Measurements from ENCODE around the gene EIF1.
"Not testable (repeated sequence)": the region's sequence is repeated elsewhere in the genome, so short reads cannot be mapped to it uniquely, and the experiment has no call there.

EIF1 gene

DNA sequence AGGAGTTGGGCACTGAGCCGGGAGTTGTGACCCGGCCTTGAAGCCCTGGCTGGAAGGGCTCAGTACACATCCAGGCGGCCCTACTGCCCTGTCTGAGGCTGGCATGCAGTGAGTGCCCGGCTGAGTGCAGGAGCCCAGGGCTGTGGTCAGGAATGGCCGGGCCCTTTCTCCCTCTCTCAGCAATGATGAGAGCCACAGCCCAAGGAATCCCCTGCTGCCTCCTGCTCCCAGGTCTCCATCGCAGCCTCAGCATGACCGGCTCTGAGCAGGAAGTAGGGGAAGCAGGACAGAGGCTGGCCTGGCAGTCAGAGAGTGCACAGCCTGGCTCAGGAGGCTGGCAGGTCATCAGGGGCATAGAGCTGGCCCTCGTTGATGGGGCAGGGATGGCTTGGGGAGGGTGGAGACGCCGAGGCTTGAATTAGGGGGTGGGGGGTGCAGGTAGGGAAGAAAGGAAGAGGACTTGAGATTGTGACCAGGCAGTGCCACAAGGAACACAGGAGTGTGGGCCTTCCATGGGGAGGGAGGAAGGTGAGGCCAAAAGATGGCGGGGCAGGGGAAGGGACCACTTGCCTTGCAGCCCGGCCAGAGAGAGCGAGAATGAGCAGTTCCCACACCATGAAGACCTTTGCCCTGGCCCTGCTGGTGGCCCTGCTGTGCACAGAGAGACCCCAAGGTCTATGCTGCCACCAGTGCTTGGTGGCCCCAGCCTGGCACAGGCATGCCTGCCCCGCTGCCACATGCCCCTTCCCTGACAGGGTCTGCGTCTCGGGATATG, 32.2 kb upstream of the EIF1 start:
- no peak for DNase-seq

DNA sequence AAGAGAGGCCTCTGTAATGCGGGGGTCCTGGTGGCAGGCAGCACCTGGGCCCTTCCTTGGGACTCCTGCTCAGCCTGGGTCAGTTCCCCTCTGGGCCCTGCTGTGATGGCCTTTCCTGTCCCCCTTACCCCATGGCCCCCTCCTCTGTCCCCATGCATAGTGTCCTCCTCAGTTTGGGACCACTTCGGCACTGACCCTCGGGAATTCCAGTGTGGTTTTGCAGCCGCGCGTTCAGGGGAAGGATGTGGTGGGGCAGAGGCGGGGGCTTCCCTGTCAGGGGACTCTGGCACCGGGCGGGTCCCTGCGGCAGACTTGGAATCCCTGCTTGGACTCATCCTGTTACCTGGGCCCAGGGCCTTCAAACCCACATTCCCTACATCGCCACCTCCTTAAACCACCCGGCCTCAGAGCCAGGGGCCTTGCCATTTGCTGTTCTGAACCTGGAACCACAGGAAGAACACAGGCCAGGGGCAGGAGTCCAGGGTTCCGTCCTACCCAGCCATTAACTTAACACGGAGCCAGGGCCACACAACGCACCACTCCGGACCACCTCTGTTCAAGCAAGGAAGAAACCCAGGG, 31.4 kb upstream of the EIF1 start:
- DNase-seq, result no peak

DNA sequence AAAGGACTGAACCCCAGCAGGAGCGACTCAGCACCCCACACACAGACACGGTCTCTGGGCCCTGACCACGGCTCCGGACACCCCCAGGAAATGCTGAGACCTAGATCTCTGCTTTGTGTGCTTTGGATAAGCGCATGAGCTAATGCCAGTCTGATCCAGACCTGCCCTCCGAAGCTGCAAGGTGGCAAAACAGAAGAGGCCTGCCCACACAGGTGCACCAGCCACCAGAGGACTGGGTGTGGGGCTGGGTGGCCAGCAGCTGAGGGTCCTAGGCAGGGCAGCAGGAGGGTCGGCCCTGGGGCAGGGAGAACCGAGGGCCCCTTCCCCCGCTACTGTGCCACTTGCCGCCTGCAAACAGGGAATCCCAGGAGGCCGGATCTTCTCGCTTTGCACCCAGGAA, 30.7 kb upstream of the EIF1 start:
- DNase-seq, result no peak

DNA sequence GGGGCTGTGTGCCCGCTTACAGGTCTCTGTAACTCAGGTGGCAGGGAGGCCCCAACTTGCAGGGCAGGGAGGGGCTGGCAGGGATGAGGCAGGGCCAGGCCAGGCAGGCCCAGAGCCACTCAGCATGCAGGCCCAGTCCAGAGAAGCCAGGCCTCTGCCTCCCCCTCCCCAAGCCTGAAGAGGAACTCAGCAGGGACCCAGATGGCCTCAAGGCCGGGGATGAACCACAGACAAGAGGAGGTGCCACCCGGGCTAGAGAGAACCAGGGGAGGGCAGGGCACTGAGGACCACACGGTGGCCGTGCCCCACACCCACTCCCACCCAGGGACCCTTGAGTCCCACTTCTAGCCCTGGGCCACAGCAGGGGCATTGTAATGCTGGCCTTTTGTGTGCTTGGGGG, 29.8 kb upstream of the EIF1 start:
- no peak for DNase-seq

DNA sequence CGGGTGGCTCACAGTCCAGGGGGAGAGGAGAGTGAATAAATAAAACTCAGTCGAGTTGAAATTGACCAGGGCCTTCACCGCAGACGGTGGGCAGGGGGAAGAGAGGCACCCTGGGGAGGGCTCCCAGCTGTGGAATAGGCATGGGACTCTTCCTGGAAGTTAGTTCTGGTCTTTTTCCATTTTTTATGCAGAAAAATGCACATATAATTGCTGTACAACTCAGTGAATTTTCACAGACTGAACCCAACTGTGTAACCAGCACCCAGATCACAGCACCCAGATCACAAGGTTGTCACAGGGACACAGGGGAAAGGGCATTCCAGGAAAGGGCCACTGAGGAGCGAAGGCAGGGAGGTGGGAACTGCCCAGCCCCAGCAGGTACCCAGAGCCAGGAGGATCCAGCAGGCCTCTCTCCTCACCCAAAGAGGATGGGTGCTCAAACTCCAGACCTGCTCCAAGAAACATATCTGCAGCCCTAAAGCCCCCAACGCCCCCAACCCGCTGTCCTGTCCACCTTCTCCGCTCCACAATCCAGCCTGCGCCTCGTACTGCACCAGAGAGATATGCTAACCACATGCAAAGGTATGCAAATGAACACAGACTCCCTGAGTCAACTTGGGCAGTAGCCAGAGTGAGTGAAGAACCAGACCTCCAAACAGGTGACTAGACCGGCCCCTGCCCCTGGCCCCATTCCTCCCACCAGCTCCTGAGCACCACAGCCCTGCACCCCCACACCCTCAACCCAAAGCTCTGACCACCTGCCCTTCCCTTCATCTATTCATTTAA, 29.1 kb upstream of the EIF1 start:
- no peak for DNase-seq

GRCh38 chr17:41660221-41660711, 28.4 kb upstream of the EIF1 start:
- DNase-seq, result no peak

GRCh38 chr17:41663451-41664171, 25.1 kb upstream of the EIF1 start:
- DNase-seq, result no peak

- DNase-seq, result no peak
Measured at GRCh38 chr17:41664172-41664457, 24.6 kb upstream of the EIF1 start.

GRCh38 chr17:41664587-41665565, 23.8 kb upstream of the EIF1 start:
- no peak for DNase-seq

DNA sequence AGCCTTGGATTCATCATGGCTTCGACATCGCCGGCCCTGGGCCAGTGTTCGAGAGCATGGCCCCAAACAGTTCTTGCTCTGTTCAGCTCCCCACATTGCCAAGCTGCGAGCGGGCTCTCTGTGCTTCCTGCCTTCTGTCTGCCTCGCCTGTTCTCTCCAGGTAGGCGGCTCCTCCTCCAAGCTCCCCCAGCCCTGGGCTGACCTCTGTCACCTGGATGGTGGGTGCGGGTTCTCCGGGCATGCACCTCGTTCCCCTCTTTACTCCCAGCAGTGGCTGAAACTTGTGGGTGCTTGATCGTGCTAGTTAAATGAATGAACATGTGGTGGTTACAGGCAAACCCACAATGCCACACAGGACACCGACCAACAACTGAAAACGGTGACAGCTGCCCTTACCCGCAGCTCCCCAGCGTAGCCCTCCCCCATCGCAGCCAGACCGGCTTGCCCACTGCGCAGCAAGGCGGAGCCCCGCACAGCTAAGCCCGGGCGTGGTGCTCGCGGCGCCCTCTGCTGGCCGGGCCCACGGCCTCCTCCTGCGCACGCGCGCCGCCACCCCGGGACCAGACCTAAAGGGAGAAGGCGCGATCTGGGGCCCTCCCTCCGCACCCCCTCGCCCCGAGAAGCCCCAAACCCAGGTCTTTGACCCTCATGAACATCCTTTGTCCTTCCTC, 23.0 kb upstream of the EIF1 start:
- peak; percentile 83 for DNase-seq

DNA sequence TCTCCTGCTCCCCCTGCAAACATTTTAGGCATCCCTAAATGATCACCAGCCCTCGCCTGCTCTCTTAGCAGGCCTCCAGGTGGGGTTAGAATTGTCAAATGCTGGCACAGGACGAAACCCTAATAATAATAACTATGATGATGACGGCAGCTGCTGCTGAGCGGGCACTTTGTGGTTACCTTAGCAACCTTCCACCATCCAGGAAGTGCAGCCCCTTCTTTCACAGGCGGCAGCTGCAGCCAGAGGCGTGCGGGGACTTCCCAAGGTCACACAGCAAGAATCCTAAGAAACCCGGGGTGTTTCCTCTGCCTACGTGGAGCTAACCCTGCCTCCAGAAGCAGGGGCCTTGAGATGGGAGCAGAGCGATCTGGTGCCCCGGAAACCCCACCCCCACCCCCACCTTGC, 22.4 kb upstream of the EIF1 start:
- DNase-seq, result peak; percentile 60

GRCh38 chr17:41666708-41667279, 21.9 kb upstream of the EIF1 start:
- DNase-seq, result peak; percentile 50

DNA sequence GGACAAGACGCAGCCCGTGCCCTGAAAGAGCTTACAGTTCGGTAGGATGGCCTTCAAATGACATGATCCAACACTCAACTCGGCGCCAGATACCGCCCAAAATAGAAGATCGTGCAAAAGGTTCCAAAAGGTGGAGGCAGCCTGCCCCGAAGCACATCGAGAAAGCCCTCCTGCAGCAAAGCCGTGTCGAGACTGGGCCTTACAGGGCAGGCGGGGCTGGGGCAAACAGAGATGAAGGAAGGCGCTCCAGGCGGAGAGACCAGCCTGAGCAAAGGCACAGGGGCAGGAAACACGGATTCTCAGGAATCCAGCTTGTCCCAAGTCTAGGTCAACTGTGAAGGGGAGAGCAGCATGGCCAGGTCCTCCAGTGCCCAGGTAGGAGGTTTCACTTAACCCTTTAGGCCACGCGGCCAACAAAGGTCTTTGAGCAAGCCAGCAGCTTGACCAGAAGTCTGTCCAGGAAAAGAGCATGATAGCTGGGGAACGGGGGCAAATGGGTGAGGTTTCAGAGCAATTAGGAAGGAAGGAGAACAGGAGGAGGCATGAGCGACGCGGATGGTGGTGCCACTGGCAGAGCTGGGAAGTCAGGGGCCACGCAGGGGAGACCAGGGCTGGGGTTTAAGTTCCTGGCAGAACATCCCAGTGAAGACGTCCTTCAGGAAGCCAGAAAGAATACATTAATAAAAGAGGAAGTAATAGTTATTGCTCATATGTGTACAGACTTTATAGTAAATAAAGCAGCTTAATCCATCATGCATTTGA, 21.2 kb upstream of the EIF1 start:
- DNase-seq, result no peak

DNA sequence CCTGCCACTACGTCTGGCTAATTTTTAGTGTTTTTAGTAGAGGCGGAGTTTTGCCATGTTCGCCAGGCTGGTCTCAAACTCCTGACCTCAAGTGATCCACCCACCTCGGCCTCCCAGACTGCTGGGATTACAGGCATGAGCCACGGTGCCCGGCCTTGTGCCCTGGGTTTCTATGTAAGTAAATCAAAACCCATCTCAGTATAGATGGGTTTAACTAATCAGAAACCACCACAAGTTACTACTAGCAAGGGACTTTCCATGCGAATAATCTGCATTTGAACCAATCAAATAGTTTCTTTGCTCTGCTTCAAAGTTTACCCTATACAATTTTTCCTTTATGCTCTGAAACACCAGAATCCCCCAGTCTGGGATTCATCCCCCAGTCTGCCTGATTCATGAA, 16.5 kb upstream of the EIF1 start:
- DNase-seq, result no peak

- not testable (repeated sequence) for DNase-seq
Measured at GRCh38 chr17:41675157-41676057, 13.3 kb upstream of the EIF1 start.

DNA sequence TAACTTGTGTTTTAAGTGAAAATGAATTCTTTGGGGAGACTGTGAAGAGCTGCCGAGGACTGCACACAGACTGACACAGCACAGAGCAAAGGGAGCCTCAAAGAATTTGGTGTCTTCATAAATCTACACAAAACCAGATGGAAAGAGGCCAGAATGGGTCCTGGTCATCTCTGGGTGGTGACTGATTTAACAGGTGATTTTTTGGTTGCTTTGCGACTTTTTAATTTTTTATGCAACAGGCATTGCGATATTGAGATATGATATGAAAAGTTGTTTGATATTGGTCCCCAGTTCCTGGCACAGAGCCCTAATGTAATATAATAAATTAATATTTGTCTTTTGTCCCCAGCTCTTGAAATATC, 12.6 kb upstream of the EIF1 start:
- no peak for DNase-seq

- no peak for DNase-seq
Measured at GRCh38 chr17:41678411-41678906, 10.2 kb upstream of the EIF1 start.

GRCh38 chr17:41678907-41679739, 9.6 kb upstream of the EIF1 start:
- DNase-seq, result no peak
